ENCODE measurements around the gene BMAL1. TPM values are rescaled to one million over a fixed set of nuclear protein-coding genes. Genes with fewer than 3 reads are reported as not detected.

The BMAL1 gene
- total RNA-seq, 1 experiment from 2014 or later, result 8.3 TPM

GRCh38 chr11:13316528-13316961 is 39.0 kb downstream of the BMAL1 start (continued):
- TF ChIP-seq, protein P1, sequence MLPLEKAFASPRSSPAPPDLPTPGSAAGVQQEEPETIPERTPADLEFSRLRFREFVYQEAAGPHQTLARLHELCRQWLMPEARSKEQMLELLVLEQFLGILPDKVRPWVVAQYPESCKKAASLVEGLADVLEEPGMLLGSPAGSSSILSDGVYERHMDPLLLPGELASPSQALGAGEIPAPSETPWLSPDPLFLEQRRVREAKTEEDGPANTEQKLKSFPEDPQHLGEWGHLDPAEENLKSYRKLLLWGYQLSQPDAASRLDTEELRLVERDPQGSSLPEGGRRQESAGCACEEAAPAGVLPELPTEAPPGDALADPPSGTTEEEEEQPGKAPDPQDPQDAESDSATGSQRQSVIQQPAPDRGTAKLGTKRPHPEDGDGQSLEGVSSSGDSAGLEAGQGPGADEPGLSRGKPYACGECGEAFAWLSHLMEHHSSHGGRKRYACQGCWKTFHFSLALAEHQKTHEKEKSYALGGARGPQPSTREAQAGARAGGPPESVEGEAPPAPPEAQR (CRISPR knock-in tag; IDR thresholded peaks at IDR 0.05), result no peak
- TF ChIP-seq ZNF416 (CRISPR knock-in tag; IDR thresholded peaks at IDR 0.05) (no peak), NFYB (CRISPR knock-in tag; conservative IDR thresholded peaks at IDR 0.05; ENCODE audit: low read depth) (no peak), TEAD1 (CRISPR knock-in tag; IDR thresholded peaks at IDR 0.05) (no peak)

DNA sequence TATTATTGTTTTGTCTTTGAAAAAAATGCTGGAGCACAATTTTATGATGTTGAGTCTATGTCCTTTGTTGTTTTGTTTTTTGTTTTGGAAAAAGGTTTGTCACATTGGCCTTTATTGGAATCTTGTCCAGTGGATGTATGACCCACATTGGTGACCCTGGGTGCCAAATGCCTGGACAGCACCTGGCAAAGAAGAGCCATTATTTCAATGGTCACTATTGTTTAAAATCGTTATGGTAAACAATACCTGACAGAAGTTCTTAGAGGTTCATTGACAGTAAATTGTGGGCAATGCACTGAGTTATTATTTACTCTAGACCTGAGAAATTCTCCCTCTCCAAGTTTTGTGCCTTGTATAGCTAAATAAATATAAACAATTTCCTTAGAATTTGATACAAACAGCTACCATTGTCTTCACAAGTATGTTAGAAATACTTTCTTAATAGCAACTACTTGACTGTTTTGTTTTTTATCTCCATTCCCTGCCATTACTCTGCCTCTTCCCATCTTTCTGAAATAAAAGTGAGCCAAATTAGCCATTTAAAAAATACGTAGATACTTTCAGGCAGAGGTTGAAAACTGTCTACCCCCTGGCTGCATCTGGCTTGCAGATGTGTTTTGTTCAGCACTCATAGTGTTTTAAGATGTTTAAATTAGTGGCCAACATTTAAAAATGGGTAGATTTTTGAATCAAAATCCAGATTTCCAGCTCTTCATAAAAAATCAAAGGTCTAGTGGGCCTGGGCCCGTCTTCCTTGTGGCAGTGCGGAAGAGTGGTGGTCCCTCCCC is 39.9 kb downstream of the BMAL1 start:
- ChIA-PET POLR2A (interaction anchor here (1.0 kb wide), 1 partner anchor 10 kb away, joined by 3 read pairs; no protein-coding TSS in a partner anchor), CTCF (interaction anchor here (0.6 to 1.6 kb wide), 3 partner anchors 22 to 79 kb away, joined by 3 to 7 read pairs (median 4); no protein-coding TSS in a partner anchor)
- no peaks in the 10 kb centered on the region for H3K9me3 Mint-ChIP-seq
- no peaks in the 10 kb centered on the region for H3K36me3 Mint-ChIP-seq
- TF ChIP-seq CBFB (CRISPR knock-in tag; IDR thresholded peaks at IDR 0.05; ENCODE audit: low read depth) (no peak), RORB (CRISPR knock-in tag; IDR thresholded peaks at IDR 0.05) (no peak), ETV6 (CRISPR knock-in tag; IDR thresholded peaks at IDR 0.05) (no peak), ZNF532 (CRISPR knock-in tag; IDR thresholded peaks at IDR 0.05; ENCODE audit: borderline replicate concordance) (no peak), PREB (CRISPR knock-in tag; IDR thresholded peaks at IDR 0.05; ENCODE audit: borderline replicate concordance) (no peak), NFYB (CRISPR knock-in tag; conservative IDR thresholded peaks at IDR 0.05; ENCODE audit: low read depth) (no peak)
- TF ChIP-seq, protein P2, sequence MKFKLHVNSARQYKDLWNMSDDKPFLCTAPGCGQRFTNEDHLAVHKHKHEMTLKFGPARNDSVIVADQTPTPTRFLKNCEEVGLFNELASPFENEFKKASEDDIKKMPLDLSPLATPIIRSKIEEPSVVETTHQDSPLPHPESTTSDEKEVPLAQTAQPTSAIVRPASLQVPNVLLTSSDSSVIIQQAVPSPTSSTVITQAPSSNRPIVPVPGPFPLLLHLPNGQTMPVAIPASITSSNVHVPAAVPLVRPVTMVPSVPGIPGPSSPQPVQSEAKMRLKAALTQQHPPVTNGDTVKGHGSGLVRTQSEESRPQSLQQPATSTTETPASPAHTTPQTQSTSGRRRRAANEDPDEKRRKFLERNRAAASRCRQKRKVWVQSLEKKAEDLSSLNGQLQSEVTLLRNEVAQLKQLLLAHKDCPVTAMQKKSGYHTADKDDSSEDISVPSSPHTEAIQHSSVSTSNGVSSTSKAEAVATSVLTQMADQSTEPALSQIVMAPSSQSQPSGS (CRISPR knock-in tag; IDR thresholded peaks at IDR 0.05; ENCODE audit: borderline replicate concordance, low read depth), result no peak
- TF ChIP-seq, protein P3, sequence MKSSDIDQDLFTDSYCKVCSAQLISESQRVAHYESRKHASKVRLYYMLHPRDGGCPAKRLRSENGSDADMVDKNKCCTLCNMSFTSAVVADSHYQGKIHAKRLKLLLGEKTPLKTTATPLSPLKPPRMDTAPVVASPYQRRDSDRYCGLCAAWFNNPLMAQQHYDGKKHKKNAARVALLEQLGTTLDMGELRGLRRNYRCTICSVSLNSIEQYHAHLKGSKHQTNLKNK (CRISPR knock-in tag; IDR thresholded peaks at IDR 0.05), result no peak
- peaks cover 27% of the 10 kb centered on the region for H3K4me1 Mint-ChIP-seq
- H3K4me3 Mint-ChIP-seq, result no peak overlapping the region
- H3K27me3 Mint-ChIP-seq (ENCODE audit: low read depth), result no peaks in the 10 kb centered on the region
- no peak for ATAC-seq
- no peak overlapping the region for H3K27ac Mint-ChIP-seq
- DNase-seq (ENCODE audit: low spot score), result no peak

Data from WTC11 (cell line).